Stimulated activated CD8-positive, alpha-beta memory T cell treated with anti-CD3 and anti-CD28 coated beads, Interleukin-7, amount 100 ng/mL, for 1 hour (primary cell): Measurements from ENCODE around the gene ENTR1.

Experiments
- DNase-seq, 2 donors: peaks; one replicate each; pipeline ENCODE4 v3.0.0-alpha.2; 2020; ENCODE audit warnings: low read depth in 2 of 2

The ENTR1 gene

DNA sequence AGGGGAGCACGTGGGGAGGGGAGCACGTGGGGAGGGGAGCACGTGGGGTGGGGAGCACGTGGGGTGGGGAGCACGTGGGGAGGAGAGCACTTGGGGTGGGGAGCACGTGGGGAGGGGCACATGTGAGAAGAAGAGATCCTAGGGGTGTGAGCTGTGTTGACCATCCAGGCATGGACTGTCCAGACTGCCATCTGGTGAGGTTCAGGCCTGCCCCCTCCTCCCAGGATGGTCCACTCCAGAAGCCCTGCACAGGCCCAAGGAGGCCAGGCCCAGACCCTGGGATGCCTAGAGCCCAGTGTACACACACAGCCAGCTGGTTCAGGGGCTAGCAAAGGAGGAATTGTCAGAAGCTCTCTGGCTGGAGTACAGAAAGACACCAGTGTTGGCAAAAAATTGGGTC, 12.8 kb downstream of the ENTR1 start:
- DNase-seq: no peak

- no peak for DNase-seq
Observed at GRCh38 chr9:136396219-136396515, 14.2 kb downstream of the ENTR1 start.

GRCh38 chr9:136395345-136396218, 14.8 kb downstream of the ENTR1 start:
- no peak for DNase-seq

- DNase-seq: no peak
Observed at GRCh38 chr9:136395020-136395340, 15.4 kb downstream of the ENTR1 start.

DNA sequence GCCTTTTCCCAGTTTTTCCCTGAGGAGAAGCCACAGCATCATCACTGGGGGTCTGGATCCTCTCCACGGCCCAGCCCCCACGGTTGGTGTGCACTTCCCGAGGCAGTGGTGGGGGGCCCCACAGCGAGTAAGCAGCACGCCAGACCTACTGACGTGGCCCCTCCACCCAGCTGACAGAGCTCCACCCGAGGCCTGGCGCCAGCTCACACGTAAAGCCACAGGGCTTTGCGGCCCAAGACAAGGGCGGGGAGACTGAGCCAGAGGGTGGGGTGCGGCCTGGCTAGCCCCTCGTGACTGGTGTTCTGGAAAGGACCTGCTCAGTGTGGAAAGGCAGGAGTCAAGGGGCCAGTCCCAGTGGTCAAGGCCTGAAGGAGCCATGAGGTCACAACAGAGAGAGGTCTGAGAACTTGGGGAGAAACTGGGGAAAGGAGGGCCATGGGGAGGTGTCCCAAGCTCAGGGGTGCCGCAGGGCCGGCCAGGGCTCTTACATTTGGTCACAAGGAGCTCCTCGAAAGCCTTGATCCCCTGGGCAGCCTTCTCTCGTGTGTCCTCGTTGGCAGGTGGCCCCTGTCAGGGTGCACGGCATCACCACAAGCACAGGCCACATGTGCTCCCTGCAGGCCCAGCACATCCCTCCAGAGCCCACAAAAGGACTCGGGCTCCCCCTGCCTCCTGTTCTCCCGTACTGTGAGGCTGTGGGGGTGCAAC, 15.9 kb downstream of the ENTR1 start:
- DNase-seq: no peak

GRCh38 chr9:136393531-136393930, 16.9 kb downstream of the ENTR1 start:
- DNase-seq: no peak

DNA sequence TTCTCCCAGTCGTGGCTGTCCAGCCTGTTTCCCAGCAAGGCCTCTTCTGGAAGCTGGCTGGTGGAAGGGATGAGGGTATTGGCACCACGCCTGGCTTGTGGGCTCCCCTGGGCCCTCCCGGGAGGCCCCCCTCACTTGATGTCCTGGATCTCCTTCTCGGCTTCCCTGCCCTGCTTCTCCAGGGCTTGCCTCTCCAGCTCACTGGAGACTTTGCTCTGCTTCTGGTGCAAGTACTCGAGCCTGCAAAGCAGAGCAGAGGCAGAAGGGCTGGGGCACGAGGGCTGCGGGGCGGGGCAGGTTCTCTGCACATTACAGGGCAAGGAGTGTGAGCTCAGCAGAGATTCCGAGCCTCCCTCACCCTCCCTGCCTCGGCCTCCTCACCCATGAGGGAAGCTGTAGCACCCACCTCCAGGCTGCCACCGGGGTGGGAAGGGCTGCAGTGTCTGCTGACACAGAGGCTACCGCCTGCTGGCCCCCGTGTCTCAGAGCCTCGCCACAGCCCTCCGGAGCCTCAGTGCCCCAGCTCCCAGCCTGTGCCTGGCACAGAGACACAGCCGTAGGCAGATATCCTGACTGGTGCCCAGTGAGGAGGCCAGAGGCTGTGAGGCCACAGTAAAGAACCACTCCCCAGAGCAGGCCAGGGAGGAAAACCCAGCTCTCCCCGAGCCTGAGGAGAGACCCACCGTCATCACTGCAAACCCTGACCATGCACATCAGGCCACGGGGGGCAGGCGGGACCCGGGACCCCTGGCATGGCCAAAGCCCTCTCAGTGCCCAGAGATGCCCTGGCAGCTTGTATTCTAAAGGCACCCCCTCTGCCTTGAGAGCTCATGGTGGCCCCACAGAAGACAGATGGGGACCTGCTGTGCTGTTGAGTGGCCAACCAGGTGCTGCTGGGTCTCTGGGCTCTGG, 17.6 kb downstream of the ENTR1 start:
- no peak for DNase-seq

GRCh38 chr9:136391737-136392537, 18.5 kb downstream of the ENTR1 start:
- no peak for DNase-seq

GRCh38 chr9:136389396-136389795, 21.0 kb downstream of the ENTR1 start:
- DNase-seq: no peak

DNA sequence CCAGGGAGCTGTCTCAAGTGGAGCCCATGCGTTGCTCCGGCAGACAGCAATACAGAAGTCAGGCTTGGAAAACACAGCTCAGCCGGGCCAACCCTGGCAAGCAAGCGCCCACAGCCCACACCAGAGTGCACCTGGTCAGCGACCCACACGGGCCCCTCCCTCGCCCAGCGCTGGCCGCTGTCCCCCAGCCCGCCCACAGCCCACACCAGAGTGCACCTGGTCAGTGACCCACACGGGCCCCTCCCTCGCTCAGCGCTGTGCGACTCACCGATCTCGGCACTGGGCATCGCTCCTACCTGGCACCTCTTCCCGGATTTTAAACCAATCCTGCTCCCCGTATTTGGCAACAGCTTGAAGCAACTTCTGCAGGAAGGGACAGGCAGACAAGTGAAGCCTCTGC, 23.2 kb downstream of the ENTR1 start:
- no peak for DNase-seq

GRCh38 chr9:136386018-136386417, 24.4 kb downstream of the ENTR1 start:
- no peak for DNase-seq

GRCh38 chr9:136385015-136385414, 25.4 kb downstream of the ENTR1 start:
- no peak for DNase-seq

DNA sequence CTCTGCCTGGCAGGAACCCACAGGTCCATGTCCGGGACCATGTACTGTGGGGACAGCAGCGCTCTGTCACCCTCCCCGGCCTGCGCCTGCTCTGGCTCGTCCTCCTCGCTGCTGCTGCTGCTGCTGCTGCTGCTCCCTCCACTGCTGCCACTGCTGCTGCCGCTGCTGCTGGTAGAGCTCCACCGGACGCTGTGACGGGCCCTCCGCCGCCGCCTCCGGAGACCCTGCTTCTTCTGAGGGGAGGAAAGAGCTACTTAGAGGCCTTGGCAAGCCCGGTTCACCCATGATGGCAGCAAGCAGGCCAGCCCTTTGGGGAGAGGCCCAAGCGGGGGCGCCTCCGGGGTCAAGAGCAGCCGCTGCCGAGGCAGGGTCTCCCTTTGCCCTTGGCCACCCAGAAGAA, 27.0 kb downstream of the ENTR1 start:
- DNase-seq: no peak

- no peak for DNase-seq
Observed at GRCh38 chr9:136381966-136382513, 28.4 kb downstream of the ENTR1 start.

- no peak for DNase-seq
Observed at GRCh38 chr9:136381311-136381710, 29.1 kb downstream of the ENTR1 start.

GRCh38 chr9:136380381-136380780, 30.0 kb downstream of the ENTR1 start:
- no peak for DNase-seq

- no peak for DNase-seq
Observed at GRCh38 chr9:136379891-136380290, 30.5 kb downstream of the ENTR1 start.

DNA sequence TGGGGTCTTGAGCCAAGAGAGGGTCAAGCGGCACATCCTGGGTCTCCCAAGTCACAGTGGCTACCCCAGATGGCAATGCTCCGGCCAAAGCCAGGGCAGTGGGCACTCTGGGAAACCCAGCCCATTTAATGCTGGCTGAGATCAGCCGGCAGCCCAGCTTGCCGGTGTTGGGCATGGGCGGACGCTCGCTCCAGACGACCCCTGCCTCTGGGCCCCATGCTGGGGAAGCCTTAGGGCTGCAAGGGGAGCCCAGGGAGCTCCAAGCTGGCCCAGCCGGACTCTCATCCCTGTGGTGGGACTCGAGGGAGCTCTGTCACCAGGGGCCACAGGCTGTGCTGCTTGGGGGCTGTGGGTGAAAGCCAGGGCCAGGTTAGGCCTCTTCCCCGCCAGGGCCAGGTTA, 31.0 kb downstream of the ENTR1 start:
- DNase-seq: no peak

- no peak for DNase-seq
Observed at GRCh38 chr9:136379003-136379287, 31.5 kb downstream of the ENTR1 start.

- no peak for DNase-seq
Observed at GRCh38 chr9:136378170-136379002, 32.0 kb downstream of the ENTR1 start.
